Superior temporal gyrus (tissue), 1 donor: ENCODE measurements around the gene ARHGEF7.
"Not testable (repeated sequence)": the region's sequence is repeated elsewhere in the genome, so short reads cannot be mapped to it uniquely, and the experiment has no call there.

ENCODE experiments used
- DNase-seq: peaks from one replicate; pipeline ENCODE4 v3.0.0-alpha.2; 2016; ENCODE audit errors: extremely low spot score

ARHGEF7 gene

DNA sequence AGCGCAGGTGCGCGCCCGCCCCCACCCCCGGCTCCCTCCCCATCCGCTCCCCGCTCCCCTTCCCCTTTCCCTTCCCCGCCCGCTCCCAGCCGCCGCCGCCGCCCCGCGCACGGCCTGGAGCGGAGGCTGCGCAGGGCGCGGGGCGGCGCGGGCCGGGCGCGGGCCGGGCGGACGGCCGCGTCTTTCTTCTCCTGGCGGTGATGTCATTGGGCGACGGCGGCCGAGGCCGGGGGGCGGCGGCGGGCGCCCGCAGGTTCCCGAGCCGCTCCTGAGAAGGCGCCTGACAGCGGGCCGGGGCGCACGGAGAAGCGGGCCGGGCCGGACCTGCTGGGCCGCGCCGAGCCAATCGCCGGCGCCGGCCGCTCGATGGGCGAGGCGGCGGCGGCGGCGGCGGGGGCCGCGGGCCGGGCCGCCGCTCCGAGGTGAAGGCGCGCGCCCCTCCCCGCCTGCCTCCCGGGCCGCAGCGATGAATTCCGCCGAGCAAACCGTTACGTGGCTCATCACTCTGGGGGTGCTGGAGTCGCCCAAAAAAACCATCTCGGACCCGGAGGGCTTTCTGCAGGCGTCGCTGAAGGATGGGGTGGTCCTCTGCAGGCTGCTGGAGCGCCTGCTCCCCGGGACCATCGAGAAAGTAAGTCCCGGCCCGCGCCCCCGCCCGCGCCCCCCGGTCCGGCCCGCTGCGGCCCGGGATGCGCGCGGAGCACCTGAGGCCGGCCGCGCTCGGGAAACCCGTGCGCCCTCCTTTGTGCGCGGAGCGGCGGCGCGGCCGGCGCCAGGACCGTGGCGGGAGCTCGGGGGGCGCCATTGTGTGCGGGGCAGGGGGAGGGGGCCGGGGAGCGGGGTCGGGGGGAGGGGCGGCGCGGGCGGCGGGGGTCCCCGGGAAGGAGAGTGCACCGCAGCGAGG lies at the start of gene ARHGEF7:
ARHGEF7 (plus strand) TSS at position 250 of the 904 bp plus-strand sequence; CDS start at position 467, 217 bp downstream.
- no peak for DNase-seq

DNA sequence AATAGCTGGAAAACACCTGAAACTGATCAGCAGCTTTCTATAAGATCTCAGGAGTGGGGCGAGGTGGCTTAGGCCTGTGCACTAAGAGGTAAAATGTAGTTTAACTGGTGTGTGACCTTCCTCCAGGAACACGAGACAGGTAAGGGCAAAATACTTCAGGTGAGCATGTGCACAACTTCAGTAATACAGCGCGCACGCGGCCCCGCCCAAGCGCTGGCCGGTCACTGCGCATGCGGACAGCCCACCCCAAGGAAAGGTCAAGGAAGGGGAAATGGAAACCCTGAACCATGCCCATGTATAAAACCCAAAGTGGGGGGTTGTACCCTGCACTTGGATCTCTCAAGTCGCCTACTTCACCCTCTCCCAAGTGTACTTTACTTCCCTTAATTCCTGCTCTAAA lies 49.4 kb upstream of the ARHGEF7 start:
- no peak for DNase-seq

- DNase-seq = no peak
Observed at GRCh38 chr13:111066544-111066943, 48.6 kb upstream of the ARHGEF7 start.

GRCh38 chr13:111068009-111068350 lies 47.1 kb upstream of the ARHGEF7 start:
- no peak for DNase-seq

DNA sequence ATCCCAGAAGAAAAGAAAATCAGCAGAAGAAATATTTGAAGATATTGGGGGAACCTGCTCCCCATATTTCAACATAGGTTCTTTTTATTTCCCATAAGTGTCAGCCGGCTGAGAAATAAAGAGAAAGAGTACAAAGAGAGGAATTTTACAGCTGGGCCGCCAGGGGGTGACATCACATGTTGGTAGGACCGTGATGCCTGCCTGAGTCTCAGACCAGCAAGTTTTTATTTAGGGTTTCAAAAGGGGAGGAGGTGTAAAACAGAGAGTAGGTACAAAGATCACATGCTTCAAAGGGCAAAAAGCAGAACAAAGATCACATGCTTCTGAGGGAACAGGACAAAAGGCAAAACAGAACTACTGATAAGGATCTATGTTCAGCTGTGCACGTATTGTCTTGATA lies 44.0 kb upstream of the ARHGEF7 start:
- not testable (repeated sequence) for DNase-seq

- DNase-seq = not testable (repeated sequence)
Observed at GRCh38 chr13:111071526-111071925, 43.6 kb upstream of the ARHGEF7 start.

DNA sequence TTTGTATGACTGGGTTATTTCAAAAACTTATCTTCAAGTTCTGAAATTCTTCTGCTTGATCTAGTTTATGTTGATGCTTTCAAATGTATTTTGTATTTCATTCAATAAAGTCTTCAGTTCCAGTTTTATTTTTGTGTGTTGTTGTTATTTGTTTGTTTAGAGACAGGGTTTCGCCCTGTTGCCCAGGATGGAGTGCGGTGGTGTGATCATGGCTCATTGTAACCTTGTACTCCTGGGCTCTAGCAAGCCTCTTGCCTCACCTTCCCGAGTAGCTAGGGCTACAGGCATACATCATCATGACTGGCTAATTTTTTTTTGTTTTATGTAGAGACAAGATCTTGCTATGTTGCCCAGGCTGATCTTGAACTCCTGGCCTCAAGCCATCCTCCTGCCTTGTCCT lies 40.3 kb upstream of the ARHGEF7 start:
- no peak for DNase-seq

DNA sequence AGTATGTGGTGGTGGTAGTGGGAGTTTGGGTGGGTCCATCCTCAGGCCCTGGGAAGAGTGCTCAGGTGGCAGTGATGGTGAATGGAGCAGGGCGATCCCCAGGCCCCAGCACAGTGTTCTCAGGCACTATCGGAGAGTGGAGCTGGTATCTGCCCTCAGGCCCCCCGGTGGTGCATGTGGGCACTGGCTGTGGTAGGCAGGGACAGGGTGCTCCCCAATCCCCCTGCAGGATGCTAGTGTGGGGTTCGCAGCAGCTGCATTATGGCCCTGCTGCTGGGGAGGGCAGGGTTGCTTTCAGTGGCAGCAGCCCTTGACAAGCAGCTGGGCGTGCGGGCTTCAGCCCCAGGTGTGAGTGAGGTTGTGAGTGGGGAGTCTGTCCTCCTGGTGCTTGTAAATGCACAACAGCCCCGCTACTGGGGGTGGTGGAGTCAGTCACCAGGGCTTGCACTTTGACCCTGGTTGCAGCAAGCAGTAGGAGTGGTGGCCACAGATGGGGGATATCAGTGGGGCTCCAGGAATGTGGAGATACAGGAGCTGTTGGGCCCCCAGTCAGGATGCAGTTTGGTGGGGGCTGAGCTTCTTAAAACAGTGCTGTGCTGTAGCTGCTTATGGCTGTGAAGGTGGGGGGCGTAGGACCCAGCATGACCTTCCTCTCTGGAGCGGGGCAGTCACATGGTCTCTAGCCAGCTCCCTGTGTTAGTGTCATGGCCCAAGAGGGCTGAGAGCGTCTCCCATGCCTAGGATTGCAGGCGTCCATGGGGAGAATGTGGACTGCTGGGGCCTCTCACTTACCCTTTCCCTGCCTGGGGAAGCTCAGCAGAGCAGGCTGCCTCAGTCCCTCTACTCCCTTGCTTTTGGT lies 38.7 kb upstream of the ARHGEF7 start:
- DNase-seq = no peak

DNA sequence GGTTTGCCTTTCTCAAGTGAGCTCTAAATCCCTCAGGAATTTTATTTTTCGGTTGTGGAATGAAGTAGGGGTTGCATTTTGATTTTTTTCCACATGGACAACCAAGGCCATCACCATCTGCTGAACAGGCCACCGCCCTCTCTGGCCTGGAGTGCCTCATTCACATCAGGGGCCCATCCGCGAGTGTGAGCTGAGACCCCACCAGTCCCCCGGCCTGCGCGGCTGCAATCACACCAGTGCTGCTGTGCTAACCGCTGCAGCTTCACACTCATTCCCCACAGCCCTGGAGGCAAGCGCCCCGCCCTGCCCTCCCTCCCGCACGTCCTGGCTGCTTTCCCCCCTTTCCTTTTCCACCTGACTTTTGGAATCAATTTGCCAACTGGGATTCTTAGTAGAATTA lies 35.7 kb upstream of the ARHGEF7 start:
- no peak for DNase-seq

GRCh38 chr13:111080642-111081041 lies 34.5 kb upstream of the ARHGEF7 start:
- DNase-seq = no peak

DNA sequence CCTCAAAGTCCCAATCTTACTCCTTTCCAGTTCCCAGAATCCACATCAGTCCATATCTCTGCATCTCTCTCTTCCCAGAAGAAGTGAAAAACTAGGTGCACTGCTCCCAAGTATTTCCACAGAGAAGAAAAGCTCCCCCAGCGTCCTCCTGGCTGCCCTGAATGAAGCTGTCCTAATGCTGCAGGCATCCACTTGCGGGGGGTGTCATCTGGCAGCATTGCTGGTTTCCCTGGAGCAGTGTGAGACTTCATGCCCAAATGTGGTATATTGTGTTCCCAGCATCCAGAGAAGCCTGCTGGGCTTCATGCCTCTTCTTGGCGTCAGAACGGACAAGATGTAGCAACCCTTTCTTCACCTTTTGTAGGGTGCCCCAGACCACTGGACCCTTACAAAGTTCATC lies 32.9 kb upstream of the ARHGEF7 start:
- no peak for DNase-seq

GRCh38 chr13:111082769-111083168 lies 32.3 kb upstream of the ARHGEF7 start:
- not testable (repeated sequence) for DNase-seq

DNA sequence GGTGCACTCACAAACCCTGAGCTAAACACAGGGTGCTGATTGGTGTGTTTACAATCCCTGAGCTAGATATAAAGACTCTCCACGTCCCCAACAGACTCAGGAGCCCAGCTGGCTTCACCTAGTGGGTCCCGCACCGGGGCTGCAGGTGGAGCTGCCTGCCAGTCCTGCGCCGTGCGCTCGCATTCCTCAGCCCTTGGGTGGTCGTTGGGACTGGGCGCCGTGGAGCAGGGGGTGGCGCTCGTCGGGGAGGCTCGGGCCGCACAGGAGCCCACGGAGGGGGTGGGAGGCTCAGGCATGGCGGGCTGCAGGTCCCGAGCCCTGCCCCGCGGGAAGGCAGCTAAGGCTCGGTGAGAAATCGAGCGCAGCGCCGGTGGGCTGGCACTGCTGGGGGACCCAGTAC lies 31.4 kb upstream of the ARHGEF7 start:
- not testable (repeated sequence) for DNase-seq

DNA sequence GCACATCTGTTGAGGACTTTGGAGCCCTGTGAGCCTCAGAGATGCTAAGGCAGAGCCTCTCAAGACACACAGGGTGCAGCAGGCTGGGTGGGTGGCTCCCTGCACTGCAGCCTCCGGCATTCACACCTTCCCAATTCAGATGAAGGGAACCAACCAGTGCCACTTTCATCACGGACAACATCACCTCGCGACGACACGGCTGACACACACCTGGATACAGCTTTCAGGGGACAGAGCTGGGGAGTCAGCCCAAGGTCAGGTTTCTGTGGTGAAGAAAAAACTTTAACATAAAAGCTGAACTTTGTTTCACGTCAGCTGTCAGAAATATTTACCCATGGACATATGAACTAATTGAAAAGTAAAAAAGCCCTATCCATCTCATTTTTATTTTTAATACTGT lies 24.9 kb upstream of the ARHGEF7 start:
- no peak for DNase-seq

DNA sequence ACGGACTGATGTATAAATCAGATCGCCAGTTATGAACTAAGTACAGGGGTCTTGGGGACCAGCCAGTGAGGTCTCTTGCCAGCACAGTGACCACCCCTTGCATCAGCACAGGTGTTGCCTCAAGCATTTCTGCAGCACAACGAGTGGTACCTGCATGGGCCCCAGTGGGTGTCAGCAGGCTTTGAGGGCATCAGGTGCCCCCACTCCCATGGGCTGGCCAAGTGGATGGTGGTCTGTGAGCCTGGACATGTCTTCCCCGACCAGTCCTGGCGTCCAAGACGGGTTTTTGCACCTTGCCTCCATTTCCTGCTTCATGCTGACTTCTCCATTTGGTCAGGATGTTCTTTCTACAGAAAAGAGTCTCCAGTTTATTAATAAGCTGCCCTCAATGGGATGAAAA lies 22.4 kb upstream of the ARHGEF7 start:
- no peak for DNase-seq

- DNase-seq = no peak
Observed at GRCh38 chr13:111093136-111093535, 22.0 kb upstream of the ARHGEF7 start.

DNA sequence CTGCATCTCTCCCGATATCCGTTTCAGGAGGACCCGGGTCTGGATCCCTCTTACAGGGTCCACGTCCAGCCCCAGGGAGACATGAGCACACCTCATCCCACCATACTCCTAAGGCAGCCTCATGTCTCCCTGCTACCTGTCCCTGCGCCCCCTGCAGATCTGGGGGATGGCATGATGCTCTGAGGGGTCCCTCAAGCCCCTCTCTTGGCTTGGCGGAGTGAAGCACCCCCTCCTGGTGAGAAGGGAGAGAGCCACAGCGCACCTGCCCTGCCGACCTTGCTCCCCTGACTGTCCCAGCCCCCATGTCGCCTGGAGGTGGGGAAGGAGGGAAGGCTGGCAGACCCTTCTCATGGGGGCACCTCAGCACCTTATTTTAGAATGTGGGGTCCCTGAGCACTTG lies 21.5 kb upstream of the ARHGEF7 start:
- no peak for DNase-seq

DNA sequence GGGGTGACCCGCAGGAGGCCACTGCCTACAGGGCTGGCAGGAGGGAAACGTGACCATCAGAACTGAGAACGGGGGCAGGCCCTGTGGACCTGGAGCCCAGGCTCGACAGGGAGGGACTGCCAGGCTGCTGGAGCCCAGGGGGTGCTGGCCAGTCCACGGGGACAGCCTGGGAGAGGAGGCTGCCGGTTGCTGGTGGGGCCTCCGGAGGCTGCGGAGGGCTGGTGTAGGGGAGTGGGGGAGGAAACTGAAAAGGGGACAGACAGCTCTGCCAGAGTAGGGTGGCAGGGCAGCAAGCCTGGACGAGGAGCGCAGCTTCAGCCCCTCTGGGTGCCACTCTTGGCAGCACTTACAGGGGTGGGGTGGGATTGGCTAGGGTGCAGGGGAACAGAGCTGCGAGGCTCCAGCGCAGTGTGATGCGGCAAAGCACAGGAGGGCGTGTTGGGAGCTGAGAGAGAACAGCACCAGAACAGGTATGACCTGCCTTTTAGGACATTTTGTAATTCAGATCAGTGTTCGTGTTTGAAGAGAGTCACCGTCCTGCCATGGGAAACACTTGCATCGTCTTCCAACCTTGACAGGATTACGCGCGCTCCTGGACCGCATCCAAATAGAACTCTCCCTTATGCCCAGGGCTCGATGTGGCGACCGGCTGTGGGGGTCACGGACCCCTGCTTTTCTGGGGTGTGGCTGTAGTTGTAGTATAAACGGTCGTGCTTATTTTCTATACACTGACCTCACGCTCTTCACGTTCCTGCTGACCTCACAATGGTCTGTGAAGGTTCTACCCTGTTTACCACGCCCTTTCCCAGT lies 19.9 kb upstream of the ARHGEF7 start:
- DNase-seq = no peak

- DNase-seq = no peak
Observed at GRCh38 chr13:111095911-111096501, 19.1 kb upstream of the ARHGEF7 start.

- DNase-seq = no peak
Observed at GRCh38 chr13:111099290-111099689, 15.8 kb upstream of the ARHGEF7 start.

DNA sequence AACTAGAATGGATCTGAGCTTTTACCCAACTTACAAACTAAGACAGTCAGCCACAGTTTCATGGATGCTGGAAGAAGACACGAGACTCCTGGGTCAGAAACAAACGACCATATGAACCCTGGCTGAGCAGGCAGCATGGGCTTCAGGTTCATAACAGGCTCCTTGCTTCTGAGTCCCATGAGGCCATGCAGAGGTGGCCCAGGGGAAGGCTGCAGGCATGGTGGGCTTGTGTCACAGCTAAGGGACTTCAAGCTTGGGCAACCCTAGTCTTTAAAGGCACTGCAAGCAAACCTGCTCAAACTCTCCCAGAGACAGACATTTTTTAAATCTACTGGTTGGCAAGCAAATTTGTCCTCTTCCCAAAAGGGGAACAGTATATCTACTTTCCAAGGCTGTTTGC lies 5.1 kb upstream of the ARHGEF7 start:
- DNase-seq = no peak
